ENCODE results near the gene FXYD6.
"Not testable (repeated sequence)": the region's sequence is repeated elsewhere in the genome, so short reads cannot be mapped to it uniquely, and the experiment has no call there.

FXYD6 gene

DNA sequence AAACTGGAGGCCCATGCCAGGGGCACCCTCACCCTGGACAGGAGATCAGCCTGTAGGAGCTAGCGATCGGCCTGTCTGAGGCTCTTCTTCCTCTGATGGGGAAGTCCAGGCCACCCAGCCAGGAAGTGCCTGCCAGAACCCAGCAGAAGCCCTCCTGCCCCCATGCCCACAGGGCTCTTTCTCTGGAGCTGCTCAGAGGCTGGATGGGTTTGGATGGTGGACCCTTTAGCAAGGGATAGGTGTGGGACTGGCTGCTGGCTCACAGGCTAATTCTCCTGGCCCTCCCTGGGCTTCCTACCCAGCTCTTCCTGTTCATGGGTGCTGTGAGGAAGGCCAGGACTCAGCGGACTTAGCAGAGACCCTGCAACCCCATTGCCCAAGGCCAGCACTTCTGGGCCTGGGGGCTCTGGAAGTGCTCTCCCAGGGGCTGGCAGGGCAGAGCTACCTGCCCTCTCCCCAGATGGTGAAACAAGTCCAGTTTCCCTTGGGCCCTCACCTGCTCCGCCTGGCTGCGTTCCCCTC is 59.6 kb downstream of the FXYD6 start:
- H3K4me3 ChIP-seq (ENCODE audit: low read depth, low read length), result no peak overlapping the region
- TF ChIP-seq, protein P1, sequence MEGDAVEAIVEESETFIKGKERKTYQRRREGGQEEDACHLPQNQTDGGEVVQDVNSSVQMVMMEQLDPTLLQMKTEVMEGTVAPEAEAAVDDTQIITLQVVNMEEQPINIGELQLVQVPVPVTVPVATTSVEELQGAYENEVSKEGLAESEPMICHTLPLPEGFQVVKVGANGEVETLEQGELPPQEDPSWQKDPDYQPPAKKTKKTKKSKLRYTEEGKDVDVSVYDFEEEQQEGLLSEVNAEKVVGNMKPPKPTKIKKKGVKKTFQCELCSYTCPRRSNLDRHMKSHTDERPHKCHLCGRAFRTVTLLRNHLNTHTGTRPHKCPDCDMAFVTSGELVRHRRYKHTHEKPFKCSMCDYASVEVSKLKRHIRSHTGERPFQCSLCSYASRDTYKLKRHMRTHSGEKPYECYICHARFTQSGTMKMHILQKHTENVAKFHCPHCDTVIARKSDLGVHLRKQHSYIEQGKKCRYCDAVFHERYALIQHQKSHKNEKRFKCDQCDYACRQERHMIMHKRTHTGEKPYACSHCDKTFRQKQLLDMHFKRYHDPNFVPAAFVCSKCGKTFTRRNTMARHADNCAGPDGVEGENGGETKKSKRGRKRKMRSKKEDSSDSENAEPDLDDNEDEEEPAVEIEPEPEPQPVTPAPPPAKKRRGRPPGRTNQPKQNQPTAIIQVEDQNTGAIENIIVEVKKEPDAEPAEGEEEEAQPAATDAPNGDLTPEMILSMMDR (conservative IDR thresholded peaks at IDR 0.05; ENCODE audit: low read depth, low read length), result no peak
- no peak for DNase-seq (ENCODE audit: low read depth)

DNA sequence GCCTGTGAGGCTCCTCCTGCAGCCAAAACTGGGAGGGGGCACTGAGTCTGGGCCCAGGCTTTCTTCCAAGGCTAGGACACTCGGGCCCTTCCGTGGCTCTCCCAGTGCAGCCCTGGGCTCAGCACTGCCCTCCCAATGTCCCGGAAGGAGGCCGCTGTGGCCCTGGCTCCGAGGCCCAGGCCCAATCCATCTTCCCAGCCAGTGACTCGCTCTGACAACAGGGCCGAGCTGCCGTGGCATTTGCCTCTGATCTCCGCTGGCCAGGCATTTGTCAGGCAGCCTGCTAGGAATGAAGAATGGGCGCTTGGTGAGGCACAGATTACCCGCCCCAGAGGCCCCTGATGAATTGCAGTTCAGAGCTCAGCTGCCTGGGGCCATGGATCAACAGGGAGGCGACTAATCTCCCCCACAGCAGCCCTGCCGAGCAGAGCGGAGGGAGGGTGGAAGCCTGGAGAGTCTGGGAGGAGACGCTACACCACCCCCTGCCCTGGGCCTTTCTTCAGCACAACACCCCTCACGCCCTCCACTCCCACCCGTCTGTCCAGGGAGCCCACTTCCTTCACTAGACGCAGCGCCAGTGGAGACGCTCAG is 60.2 kb downstream of the FXYD6 start:
- no peak overlapping the region for H3K4me3 ChIP-seq (ENCODE audit: low read depth, low read length)
- TF ChIP-seq, protein P1 (conservative IDR thresholded peaks at IDR 0.05; ENCODE audit: low read depth, low read length), result no peak
- DNase-seq (ENCODE audit: low read depth), result no peak

DNA sequence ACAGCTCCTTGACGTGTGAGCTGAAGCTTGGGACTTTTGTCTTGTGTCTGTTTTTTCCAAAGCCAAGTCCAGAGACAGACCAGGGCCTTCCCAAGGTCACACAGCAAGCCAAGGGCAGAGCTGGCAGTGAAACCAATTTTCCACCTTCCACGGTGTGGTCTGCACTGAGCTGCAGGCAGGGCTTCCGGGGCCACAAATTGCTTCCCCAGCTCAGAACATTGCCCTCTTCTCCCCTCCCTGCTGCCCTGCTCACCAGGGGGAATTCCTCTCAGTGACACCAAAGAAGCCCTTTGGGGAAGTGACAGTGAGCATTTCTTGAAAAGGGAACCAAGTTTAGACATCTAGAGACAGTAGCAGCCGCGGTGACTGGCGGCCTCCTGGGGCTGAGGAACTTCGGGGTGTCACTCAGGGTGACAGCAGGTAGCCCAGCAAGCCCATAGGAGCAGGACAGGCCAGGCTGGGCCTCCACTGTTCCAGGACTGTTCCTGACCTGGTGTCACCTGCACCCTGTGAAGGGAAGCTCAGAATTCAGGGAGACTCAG is 61.1 kb downstream of the FXYD6 start:
- TF ChIP-seq, protein P1 (conservative IDR thresholded peaks at IDR 0.05; ENCODE audit: low read depth, low read length), result no peak
- no peak for DNase-seq (ENCODE audit: low read depth)
- H3K4me3 ChIP-seq (ENCODE audit: low read depth, low read length), result no peak overlapping the region

DNA sequence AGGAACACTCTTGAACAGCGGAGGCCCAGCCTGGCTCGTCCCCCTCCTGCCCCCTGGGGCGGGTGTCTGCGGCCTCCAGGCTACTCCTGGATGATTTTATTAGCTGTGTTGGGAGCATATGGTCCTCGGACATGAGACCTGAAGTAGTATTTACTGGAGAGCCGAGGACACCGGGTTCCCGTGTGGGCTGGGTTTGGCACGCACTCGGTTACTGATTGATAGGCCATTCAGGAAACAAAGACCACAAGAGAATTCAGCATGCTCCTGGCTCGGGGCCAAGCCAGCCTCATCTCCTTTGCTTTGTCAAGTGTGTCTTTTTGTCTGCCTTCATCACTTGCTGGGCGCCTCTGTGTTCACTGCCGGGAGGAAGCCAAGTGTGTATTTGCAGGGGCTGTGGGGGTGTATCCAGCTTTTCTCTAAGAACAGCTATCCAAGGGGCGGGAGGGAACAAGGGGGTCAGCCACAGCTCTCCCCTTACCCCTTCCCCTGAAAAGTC is 61.6 kb downstream of the FXYD6 start:
- DNase-seq (ENCODE audit: low read depth), result peak; percentile 64
- H3K4me3 ChIP-seq (ENCODE audit: low read depth, low read length), result no peak overlapping the region
- TF ChIP-seq, protein P1 (conservative IDR thresholded peaks at IDR 0.05; ENCODE audit: low read depth, low read length), result no peak

DNA sequence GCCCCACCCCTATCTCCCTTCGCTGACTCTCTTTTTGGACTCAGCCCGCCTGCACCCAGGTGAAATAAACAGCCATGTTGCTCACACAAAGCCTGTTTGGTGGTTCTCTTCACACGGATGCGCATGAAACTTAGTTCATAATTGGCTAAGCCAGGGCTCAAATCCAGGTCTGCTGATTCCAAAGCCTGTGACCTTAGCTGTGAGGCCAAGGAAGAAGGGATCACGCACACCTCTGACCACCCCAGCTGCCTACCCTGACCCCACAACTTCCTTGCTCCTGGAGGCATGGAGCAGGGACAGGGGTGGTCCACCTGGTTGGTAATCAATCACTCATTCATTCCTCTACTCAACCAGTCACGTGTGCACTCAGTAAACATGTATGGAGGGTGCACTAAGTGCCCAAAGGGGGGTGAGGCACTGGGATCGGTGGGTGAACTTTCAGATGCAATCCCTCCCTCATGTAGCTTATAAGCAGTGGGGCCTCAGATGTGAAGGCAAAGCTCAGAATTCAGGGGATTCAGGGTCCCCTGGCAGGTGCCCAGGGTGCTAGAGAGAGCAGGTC is 62.2 kb downstream of the FXYD6 start:
- DNase-seq (ENCODE audit: low read depth), result no peak
- TF ChIP-seq, protein P1 (conservative IDR thresholded peaks at IDR 0.05; ENCODE audit: low read depth, low read length), result no peak

DNA sequence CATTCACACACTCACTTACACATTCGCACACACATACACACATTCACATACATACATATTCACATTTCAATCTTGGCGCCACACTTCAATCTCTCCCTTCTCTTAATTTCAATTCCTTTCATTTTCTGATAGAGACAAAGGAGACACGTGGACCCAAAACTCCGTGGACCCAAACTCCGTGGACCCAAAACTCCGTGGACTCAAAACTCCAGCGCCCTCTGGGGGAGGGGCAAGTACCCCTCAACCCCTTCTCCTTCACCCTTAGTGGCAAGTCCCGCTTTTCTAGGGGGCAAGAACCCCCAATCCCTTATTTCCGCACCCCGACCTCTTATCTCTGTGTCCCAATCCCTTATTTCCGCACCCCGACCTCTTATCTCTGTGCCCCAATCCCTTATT is 66.4 kb downstream of the FXYD6 start:
- not testable (repeated sequence) for DNase-seq (ENCODE audit: low read depth); H3K4me3 ChIP-seq (ENCODE audit: low read depth, low read length)

More for the DNA sequence above, 62.2 kb downstream of the FXYD6 start:
- no peak overlapping the region for H3K4me3 ChIP-seq (ENCODE audit: low read depth, low read length)

DNA sequence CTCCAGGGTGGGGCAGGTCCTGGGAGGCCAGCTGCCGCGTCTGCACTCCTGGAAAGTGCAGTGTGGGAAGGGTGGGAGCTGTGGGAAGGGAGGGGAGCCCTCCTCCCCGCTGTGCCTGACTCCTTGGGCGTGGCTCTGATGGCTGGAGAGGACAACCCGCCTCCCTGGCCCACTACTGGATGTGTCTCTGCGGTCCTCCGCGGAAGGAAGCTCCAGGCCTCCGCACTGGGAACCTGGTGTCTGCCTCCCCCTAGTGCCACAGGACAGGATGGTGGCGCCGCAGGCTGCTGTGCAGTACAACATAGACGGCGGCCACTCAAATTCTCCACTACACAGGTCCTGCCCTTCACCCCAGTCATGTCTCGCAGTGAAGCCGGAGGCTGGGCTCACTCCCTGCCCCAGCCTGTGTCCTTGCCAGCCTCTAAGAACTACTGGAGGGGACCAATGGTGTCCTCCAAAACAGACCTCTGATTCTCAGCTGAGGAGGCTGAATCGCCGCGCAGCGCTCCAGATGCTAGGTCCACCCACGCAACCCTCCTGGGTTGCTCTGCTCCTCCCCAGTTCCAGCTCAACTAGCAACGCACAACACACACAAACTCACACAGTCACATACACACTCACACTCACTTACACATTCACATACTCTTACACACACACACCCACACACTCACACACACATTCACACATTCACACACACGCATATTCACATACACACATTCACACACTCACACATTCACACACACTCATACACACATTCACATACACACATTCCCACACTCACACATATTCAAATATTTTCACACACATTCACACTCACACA is 67.0 kb downstream of the FXYD6 start:
- TF ChIP-seq, protein P1 (conservative IDR thresholded peaks at IDR 0.05; ENCODE audit: low read depth, low read length), result peak; percentile 57
- peak; percentile 46 for DNase-seq (ENCODE audit: low read depth)
- no peak overlapping the region for H3K4me3 ChIP-seq (ENCODE audit: low read depth, low read length)
